HG02571 (cell line): ENCODE data around the gene AIFM3.
A peak's percentile ranks its signal among the peaks of the same experiment; 100 is the strongest.
"Not testable (repeated sequence)": the region's sequence is repeated elsewhere in the genome, so short reads cannot be mapped to it uniquely, and the experiment has no call there.

Source experiments
- ATAC-seq: cut with Tn5 transposase; IDR thresholded peaks from one replicate; pipeline ENCODE4 v1.9.1; 2021; ENCODE audit warnings: mild to moderate bottlenecking, moderate library complexity; ENCODE audit not compliant: unreplicated experiment

Gene AIFM3

DNA sequence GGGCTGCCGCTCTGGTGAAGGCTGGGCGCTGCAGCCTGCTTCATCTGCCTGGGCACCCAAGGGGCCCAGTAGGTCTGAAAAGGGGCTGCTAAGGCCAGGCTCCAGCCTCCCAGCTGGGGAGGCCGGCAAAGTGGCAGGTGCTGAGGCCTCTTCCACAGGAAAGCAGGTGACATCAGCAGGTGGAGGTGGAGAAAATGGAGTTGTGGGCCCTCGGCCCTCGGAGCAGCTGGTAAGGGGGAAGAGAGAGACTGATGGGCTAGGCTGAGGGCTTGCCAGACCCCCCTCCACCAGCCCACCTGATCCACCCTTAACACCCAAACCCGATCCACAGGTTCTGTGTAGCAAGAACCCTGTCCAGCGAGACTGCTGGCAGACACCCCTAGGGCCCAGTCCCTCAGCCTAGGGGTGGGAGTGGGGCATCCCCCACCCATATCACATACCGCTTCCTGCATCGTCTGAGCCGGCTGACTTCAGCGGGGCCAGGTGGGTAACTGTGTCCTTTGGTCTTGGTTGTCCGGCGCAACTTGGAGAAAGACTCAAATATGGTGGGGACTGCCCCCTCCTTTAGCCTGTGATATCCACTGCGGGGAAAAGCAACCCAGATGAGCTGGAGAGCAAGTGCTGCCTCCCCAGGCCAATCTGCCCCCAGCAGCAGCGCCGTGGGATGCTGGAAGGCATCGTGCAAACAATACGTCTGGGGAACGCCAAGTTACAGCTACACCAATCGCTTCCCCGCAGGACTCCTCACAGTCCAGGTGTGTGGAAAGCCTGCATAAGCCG lies 33.3 kb downstream of the AIFM3 start:
- ATAC-seq, result no peak

- no peak for ATAC-seq
These were observed 34.0 kb downstream of the AIFM3 start for GRCh38 chr22:21000987-21001600.

DNA sequence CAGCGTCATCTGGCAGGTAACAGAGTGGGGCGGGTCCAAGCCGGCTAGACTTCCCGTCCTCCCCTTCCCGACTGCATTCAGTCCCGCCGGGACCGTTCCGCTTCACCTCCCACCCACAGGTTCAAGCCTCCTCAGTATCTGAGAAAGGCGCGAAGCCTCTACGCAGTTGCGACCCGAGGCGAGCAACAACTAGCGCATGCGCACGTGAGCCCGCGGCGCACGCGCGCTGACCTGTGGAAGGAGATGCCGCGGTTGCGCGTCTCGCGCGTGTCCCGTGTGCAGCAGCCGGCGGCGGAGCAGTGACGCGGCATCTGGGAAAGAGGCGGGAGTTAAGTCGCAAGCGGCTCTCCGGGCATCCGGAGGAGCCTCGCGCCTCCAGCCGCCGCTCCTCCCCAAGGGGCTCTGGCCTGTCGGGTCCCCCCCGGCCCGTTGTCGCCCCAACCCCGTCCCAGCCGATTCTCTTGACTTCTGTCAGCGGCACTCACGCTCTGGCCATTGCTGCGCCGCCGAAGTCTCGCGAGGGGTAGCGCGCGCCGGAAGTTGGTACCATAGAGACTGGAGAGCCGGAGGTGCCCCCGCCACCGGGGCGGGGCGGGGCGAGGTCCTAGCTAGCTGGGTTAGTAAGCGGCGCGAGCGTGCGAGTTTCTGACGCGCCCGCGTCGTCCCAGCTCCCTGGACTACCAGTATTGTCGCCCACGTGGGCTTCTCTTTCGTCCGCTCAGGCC lies 34.7 kb downstream of the AIFM3 start, which contains the start of gene THAP7:
TSS of gene THAP7 (minus strand) at position 518 of the 725 bp plus-strand sequence. CDS start at position 311, 207 bp downstream.
- ATAC-seq, result peak; percentile 77

DNA sequence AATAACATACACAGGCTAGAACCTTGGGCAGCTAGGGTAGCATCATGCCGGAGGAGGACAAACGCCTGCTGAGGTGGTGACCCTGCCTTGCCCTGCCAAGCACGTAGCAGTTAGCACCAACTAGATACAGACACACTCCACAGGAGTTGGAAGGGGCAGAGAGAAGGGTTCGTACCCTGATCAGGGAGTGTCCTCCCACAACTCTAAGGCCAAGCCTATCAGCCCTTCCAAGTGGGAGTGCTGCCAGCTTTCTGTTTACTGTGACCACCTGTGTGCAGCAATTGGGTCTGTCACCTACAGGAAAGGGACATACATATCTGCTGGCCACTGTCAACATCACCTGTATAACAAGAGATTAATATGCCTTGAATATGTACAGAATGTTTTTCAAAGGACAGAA lies 36.7 kb downstream of the AIFM3 start:
- ATAC-seq, result no peak

DNA sequence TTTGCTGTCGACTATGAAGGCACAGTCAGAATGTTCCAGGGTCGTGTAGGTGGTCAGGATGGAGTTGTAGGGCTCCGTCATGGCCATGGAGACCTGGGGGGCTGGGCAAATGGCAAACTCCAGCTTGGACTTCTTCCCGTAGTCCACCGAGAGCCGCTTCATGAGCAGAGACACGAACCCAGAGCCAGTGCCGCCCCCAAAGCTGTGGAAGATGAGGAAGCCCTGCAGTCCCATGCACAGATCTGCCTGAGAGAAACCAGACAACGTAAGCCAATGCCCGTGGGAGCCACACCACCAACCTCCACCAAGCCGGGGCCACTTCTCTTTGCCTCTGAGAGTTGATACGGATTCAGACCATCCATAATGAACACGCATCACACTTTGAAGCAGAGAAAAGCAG lies 42.2 kb downstream of the AIFM3 start:
- not testable (repeated sequence) for ATAC-seq

DNA sequence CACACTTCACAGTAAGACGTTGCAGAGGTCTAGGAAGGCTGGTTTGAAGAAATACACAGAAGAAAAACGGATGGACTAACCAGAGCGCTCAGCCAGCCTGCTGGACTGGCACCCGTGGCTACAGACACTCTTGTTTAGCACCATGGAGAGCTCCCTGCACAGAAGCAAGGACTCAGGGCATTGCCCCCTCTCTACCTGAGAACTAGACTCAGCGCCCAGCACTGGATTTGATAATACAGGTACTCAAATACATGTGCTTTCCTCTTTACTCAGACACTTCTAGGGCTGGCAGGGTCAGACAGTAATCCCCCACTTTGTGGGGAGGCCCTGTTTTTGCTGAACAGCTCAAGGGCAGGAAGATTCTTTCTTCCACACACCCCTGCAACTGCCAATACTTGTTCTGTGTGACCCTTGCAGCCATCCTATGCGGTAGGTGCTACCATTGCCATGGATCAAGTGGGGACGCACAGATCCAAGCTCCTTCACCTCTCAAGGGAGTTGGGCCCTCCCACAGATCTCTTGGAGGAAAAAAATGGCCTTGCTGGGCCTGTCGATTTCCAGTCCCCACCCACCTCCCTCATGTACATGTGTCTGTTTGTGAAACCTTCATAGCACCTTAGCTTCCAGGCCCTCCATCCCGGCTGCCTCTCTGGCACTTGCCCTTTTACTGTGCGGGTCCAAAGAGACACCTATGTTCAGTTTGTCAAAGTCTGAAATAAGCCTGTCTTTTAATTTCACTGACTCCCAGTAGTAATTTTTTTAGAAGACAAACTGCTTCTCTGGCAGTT lies 42.8 kb downstream of the AIFM3 start:
- ATAC-seq, result no peak

- ATAC-seq, result no peak
These were observed 43.5 kb downstream of the AIFM3 start for GRCh38 chr22:21010426-21011113.

- ATAC-seq, result no peak
These were observed 45.7 kb downstream of the AIFM3 start for GRCh38 chr22:21012446-21013407.

DNA sequence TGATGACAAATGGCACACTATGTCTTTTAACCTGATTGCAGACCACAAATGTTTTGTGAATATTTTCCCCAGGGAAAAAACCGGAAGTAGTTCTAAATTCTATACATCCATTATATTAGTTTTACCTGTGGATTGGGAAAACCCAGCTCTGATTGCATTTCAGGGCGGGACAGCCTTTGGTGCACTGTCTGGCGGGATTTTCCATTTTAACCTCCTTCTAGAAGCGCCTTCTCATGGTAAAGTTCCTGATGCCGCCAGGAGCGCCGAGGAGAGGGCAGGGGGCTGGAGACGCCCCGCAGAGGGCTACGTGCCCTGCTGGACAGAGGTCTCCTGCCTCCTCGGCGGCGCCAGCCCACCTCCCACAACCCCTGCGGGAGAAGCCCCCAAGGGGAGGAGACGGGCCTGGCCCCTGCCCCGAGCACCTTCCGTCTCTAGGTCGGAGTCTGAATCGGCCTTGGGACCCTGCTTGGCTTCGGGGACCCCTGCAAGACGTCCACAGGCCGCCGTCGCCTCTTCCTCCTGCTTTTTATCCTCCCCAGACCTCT lies 46.7 kb downstream of the AIFM3 start:
- ATAC-seq, result no peak

GRCh38 chr22:21014202-21014725 lies 47.2 kb downstream of the AIFM3 start:
- no peak for ATAC-seq

DNA sequence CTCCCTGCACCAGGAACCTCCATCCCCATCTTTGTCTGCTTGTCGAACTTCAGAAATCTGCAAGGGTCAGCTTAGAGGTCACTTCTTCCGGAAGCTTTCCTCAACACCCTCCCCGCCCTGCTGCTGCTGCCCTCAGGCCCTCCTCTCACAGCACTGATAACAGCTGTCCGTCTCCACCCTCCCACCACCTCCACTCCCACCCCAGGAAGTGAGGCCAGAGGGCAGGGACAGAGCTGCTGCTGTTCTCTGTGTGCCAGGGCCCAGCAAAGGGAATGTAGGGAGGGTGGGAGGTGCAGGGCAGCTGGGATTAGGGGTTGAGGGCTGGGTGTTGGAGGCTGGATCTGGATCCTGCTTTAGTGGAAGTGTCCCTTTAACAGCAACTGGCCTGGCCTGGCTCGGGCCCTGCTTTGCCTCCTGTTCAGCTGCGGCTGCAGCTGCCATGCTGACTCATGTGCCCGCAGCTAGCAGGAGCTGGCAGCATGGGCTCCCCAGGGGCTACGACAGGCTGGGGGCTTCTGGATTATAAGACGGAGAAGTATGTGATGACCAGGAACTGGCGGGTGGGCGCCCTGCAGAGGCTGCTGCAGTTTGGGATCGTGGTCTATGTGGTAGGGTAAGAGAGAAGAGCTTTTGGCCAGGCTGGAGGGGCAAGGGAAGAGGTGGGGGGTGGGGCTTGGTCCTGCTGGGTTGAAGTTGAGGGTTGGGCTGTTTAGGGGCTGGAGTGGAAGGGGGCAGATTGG lies 47.8 kb downstream of the AIFM3 start, which contains the start of gene P2RX6:
TSS of gene P2RX6 (plus strand) at position 440 of the 740 bp plus-strand sequence. CDS start at position 450, 10 bp downstream.
- ATAC-seq, result no peak

- no peak for ATAC-seq
These were observed 48.5 kb downstream of the AIFM3 start for GRCh38 chr22:21015466-21016006.

- no peak for ATAC-seq
These were observed 49.8 kb downstream of the AIFM3 start for GRCh38 chr22:21016644-21017420.

- ATAC-seq, result no peak
These were observed 51.3 kb downstream of the AIFM3 start for GRCh38 chr22:21018314-21018713.

GRCh38 chr22:21020802-21021429 lies 53.9 kb downstream of the AIFM3 start:
- no peak for ATAC-seq

GRCh38 chr22:21022507-21022906 lies 55.5 kb downstream of the AIFM3 start:
- ATAC-seq, result no peak
